SK-N-SH treated with all-trans-retinoic acid at 6 μM for 48 hours (cell line): Measurements from ENCODE around the gene LDLRAP1.

Experiments used
- ATAC-seq: fragments of 200-7000 bp; cut with Tn5 transposase; 3 replicates; pipeline ENCODE4 v1.9.1; 2020; ENCODE audit warnings: mild to moderate bottlenecking, moderate library complexity
- ARNTL ChIP-seq: fragments of 450-650 bp; formaldehyde crosslinking; IDR thresholded peaks from 2 replicates; pipeline ENCODE4 v1.5.0; 2020; ENCODE audit warnings: low read depth, mild to moderate bottlenecking, moderate library complexity, borderline replicate concordance
- BACH2 ChIP-seq: fragments of 250-450 bp; sonication (Bioruptor Pico); IDR thresholded peaks from 2 replicates; pipeline ENCODE4 v1.9.0; 2021; ENCODE audit warnings: mild to moderate bottlenecking, borderline replicate concordance
- CSDC2 ChIP-seq: fragments of 250-450 bp; sonication (Bioruptor Pico); IDR thresholded peaks from 2 replicates; pipeline ENCODE4 v1.5.0; 2020; ENCODE audit warnings: mild to moderate bottlenecking, moderate library complexity
- CSRNP3 ChIP-seq: fragments of 250-450 bp; sonication (Bioruptor Pico); IDR thresholded peaks from 2 replicates; pipeline ENCODE4 v1.5.1; 2021; ENCODE audit warnings: mild to moderate bottlenecking, moderate library complexity
- ESRRG ChIP-seq: fragments of 250-450 bp; sonication (Bioruptor Pico); IDR thresholded peaks from 2 replicates; pipeline ENCODE4 v1.6.1; 2021; ENCODE audit warnings: mild to moderate bottlenecking
- GLIS3 ChIP-seq: fragments of 250-450 bp; sonication (Bioruptor Pico); IDR thresholded peaks from 2 replicates; pipeline ENCODE4 v1.5.0; 2020; ENCODE audit warnings: mild to moderate bottlenecking, moderate library complexity
- ISL1 ChIP-seq: fragments of 250-450 bp; sonication (Bioruptor Pico); IDR thresholded peaks from 2 replicates; pipeline ENCODE4 v2.1.2; 2022; ENCODE audit warnings: mild to moderate bottlenecking, moderate library complexity
- OSR1 ChIP-seq: fragments of 250-450 bp; sonication (Bioruptor Pico); IDR thresholded peaks from 2 replicates; pipeline ENCODE4 v1.8.0; 2022; ENCODE audit warnings: moderate library complexity, mild to moderate bottlenecking, inconsistent platforms
- PATZ1 ChIP-seq: fragments of 250-450 bp; sonication (Bioruptor Pico); IDR thresholded peaks from 2 replicates; pipeline ENCODE4 v1.8.0; 2020; ENCODE audit warnings: mild to moderate bottlenecking, moderate library complexity, borderline replicate concordance
- POU6F1 ChIP-seq: fragments of 250-450 bp; sonication (Bioruptor Pico); IDR thresholded peaks from 2 replicates; pipeline ENCODE4 v1.8.0; 2021; ENCODE audit warnings: low read depth, mild to moderate bottlenecking, moderate library complexity, borderline replicate concordance
- PPARA ChIP-seq: fragments of 250-450 bp; sonication (Bioruptor Pico); IDR thresholded peaks from 2 replicates; pipeline ENCODE4 v1.5.0; 2020; ENCODE audit warnings: mild to moderate bottlenecking, borderline replicate concordance
- RARB ChIP-seq: fragments of 250-450 bp; sonication (Bioruptor Pico); IDR thresholded peaks from 2 replicates; pipeline ENCODE4 v1.8.0; 2021; ENCODE audit warnings: mild to moderate bottlenecking, moderate library complexity
- SNAI2 ChIP-seq: fragments of 250-450 bp; sonication (Bioruptor Pico); IDR thresholded peaks from 2 replicates; pipeline ENCODE4 v1.5.0; 2020; ENCODE audit warnings: mild to moderate bottlenecking, moderate library complexity
- TCF4 ChIP-seq: fragments of 250-450 bp; sonication (Bioruptor Pico); IDR thresholded peaks from 2 replicates; pipeline ENCODE4 v1.8.0; 2021; ENCODE audit warnings: mild to moderate bottlenecking, moderate library complexity, borderline replicate concordance
- TOX ChIP-seq: fragments of 250-450 bp; sonication (Bioruptor Pico); IDR thresholded peaks from 2 replicates; pipeline ENCODE4 v1.8.0; 2021; ENCODE audit warnings: mild to moderate bottlenecking, moderate library complexity, borderline replicate concordance
- ZFP3 ChIP-seq: fragments of 250-450 bp; sonication (Bioruptor Pico); IDR thresholded peaks from 2 replicates; pipeline ENCODE4 v1.5.0; 2020; ENCODE audit warnings: mild to moderate bottlenecking, moderate library complexity
- ZFP30 ChIP-seq: fragments of 450-650 bp; formaldehyde crosslinking; IDR thresholded peaks from 2 replicates; pipeline ENCODE4 v1.5.0; 2022; ENCODE audit warnings: mild to moderate bottlenecking, moderate library complexity
- ZNF565 ChIP-seq: fragments of 450-650 bp; formaldehyde crosslinking; conservative IDR thresholded peaks from 2 replicates; pipeline ENCODE4 v1.5.0; 2020; ENCODE audit warnings: low read depth, mild to moderate bottlenecking, moderate library complexity
- ZNF70 ChIP-seq: fragments of 450-650 bp; formaldehyde crosslinking; IDR thresholded peaks from 2 replicates; pipeline ENCODE4 v1.5.0; 2020; ENCODE audit warnings: mild to moderate bottlenecking, moderate library complexity
- ZNF8 ChIP-seq: fragments of 450-650 bp; formaldehyde crosslinking; IDR thresholded peaks from 2 replicates; pipeline ENCODE4 v1.5.0; 2020; ENCODE audit warnings: mild to moderate bottlenecking, moderate library complexity
- TF ChIP-seq, protein P1 (sequence below): fragments of 250-450 bp; sonication (Bioruptor Pico); IDR thresholded peaks from 2 replicates; pipeline ENCODE4 v1.5.0; 2020; ENCODE audit warnings: mild to moderate bottlenecking, moderate library complexity

Gene LDLRAP1

DNA sequence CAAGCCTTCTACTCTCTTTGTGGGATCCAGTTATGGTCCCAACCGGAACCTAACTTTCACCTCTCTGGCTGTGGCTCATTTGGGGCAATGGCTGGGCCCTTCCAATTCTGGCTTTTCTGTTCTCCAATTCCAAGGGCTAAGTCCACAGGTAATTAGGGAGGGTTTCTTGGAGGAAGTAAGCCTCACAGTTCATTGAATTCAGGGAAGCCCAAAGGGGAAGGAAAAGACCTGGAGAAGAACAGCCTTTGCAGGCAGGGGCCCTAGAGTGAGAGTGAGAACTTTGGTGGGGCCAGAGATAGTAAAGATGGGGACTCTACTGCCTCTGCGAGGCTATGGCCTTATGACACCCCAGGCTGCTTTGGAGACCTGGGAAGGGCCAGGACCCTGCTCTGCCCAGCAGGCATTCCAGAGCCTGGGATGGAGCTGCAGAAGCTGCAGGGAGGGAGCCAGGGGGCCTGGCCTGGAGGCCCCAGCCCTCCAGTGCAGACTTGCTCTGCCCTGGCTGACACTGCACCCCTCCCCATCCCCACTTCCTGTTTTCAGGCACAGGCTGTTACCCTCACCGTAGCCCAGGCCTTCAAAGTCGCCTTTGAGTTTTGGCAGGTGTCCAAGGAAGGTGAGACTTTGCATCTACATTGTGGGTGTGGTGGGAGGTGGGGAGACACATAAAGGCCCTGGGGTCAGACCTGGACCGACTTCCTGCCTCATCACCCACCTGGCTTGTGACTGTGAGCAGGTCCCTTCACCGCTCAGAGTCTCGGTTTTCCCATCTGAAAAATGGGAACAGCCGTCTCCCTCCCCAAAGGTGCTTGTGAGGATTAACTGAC is 18.9 kb downstream of the LDLRAP1 start:
- no peak for ATAC-seq
- TF ChIP-seq PPARA (no peak), ZNF70 (CRISPR knock-in tag) (no peak), TOX (no peak), ISL1 (CRISPR knock-in tag) (no peak), SNAI2 (CRISPR knock-in tag) (no peak), CSRNP3 (no peak), PATZ1 (CRISPR knock-in tag) (no peak), POU6F1 (CRISPR knock-in tag) (no peak), ZNF8 (CRISPR knock-in tag) (no peak), CSDC2 (CRISPR knock-in tag) (no peak), RARB (no peak), BACH2 (CRISPR knock-in tag) (no peak), ZNF565 (no peak), ZFP30 (no peak), ZFP3 (CRISPR knock-in tag) (no peak), ESRRG (CRISPR knock-in tag) (no peak), OSR1 (CRISPR knock-in tag) (no peak), GLIS3 (CRISPR knock-in tag) (no peak), ARNTL (CRISPR knock-in tag) (no peak)
- TF ChIP-seq, protein P1, sequence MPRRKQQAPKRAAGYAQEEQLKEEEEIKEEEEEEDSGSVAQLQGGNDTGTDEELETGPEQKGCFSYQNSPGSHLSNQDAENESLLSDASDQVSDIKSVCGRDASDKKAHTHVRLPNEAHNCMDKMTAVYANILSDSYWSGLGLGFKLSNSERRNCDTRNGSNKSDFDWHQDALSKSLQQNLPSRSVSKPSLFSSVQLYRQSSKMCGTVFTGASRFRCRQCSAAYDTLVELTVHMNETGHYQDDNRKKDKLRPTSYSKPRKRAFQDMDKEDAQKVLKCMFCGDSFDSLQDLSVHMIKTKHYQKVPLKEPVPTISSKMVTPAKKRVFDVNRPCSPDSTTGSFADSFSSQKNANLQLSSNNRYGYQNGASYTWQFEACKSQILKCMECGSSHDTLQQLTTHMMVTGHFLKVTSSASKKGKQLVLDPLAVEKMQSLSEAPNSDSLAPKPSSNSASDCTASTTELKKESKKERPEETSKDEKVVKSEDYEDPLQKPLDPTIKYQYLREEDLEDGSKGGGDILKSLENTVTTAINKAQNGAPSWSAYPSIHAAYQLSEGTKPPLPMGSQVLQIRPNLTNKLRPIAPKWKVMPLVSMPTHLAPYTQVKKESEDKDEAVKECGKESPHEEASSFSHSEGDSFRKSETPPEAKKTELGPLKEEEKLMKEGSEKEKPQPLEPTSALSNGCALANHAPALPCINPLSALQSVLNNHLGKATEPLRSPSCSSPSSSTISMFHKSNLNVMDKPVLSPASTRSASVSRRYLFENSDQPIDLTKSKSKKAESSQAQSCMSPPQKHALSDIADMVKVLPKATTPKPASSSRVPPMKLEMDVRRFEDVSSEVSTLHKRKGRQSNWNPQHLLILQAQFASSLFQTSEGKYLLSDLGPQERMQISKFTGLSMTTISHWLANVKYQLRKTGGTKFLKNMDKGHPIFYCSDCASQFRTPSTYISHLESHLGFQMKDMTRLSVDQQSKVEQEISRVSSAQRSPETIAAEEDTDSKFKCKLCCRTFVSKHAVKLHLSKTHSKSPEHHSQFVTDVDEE (CRISPR knock-in tag), result no peak

- ATAC-seq, result no peak
- no peak for TF ChIP-seq PPARA
Measured at GRCh38 chr1:25562928-25563283, 19.5 kb downstream of the LDLRAP1 start.

DNA sequence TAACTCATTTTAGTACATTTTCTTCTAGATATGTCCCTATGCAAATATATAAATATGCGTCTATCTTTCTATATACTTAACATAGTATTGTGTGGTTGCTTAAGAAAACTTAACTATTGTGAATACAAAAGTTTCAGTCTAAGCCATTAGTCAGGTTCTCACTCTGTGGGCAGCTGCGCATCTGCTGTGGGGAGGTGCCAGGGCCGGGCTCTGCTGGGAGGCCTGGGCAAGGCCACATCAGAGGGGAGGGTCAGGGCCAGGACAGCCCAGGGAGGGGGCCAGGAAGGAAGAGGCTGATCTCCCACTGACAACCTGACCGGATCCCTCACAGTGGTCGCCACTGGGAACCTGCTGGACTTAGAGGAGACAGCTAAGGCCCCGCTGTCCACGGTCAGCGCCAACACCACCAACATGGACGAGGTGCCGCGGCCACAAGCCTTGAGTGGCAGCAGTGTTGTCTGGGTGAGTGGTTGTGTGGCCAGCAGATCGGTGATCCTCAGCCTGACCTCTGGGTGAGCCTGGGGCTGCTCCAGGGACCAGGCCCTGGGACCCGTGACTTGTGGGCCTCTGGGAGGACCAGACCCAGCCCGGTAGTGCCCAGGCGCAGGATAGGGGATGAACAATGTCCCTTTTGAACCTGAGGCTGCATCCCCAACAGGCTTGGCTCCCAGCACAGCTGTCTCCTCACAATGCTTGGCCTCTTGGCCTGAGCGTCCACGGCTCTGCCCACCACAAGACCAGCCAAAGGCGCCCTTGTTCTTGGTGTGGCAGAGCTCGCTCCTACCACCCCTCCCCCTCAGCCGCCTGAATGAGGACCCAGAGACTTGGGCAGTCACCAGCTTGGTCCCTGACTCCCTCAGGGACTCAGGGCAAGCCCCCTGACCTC is 20.2 kb downstream of the LDLRAP1 start:
- TF ChIP-seq PATZ1 (CRISPR knock-in tag) (no peak), SNAI2 (CRISPR knock-in tag) (no peak), RARB (no peak), ZNF70 (CRISPR knock-in tag) (no peak), ESRRG (CRISPR knock-in tag) (no peak), TOX (no peak), TCF4 (CRISPR knock-in tag) (no peak), OSR1 (CRISPR knock-in tag) (no peak), ZFP3 (CRISPR knock-in tag) (no peak), ZFP30 (no peak), BACH2 (CRISPR knock-in tag) (no peak), ARNTL (CRISPR knock-in tag) (no peak), ZNF565 (no peak), ZNF8 (CRISPR knock-in tag) (no peak), PPARA (no peak)
- TF ChIP-seq, protein P1 (CRISPR knock-in tag), result no peak
- no peak for ATAC-seq
